Dedifferentiated amniotic fluid mesenchymal stem cell (primary cell): ENCODE measurements around the gene SPRED1.

Experiments used
- DNase-seq: peaks from one replicate; pipeline ENCODE4 v3.0.0-alpha.2; 2016; ENCODE audit errors: extremely low spot score

The SPRED1 gene

GRCh38 chr15:38281031-38281430 is 28.4 kb downstream of the SPRED1 start:
- no peak for DNase-seq

- no peak for DNase-seq
These were observed 30.4 kb downstream of the SPRED1 start for GRCh38 chr15:38283010-38283409.

- no peak for DNase-seq
These were observed 32.8 kb downstream of the SPRED1 start for GRCh38 chr15:38285456-38285855.

- DNase-seq, result no peak
These were observed 41.5 kb downstream of the SPRED1 start for GRCh38 chr15:38294126-38294525.

DNA sequence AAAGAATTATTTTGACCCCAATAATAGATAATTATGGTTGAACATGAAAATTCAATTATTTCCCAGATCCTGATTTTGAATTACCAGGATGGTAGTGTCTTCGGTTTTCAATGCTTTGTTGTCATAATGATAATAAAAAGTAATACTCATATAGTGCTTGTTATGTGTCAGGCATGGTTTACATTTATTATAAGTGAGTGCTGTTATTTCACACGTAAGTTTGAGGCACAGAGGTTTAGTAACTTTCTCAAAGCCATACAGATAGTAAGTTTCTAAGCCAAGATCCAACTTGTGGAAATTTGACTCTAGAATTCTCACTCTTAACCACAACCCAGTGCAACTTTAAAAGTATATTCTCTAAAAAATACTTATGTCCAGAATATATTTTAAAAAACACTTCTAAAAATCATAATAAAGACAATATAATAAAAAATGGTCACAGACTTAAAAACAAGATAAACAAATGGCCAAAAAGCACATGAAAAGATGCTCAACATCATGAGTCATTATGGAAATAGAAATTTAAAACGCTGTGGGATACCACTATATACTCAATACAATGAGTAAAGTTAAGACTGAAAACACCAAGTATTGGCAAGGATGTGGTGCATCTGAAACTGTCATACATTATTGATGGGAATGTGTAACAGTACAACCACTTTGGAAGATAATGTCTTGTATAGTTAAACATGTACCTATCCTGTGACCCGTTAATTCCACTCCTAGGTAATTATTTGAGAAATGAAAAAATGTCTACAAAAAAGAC is 45.2 kb downstream of the SPRED1 start:
- no peak for DNase-seq

- no peak for DNase-seq
These were observed 46.6 kb downstream of the SPRED1 start for GRCh38 chr15:38299216-38299615.

GRCh38 chr15:38300395-38300794 is 47.8 kb downstream of the SPRED1 start:
- DNase-seq, result no peak

- DNase-seq, result no peak
These were observed 51.8 kb downstream of the SPRED1 start for GRCh38 chr15:38304481-38304880.

DNA sequence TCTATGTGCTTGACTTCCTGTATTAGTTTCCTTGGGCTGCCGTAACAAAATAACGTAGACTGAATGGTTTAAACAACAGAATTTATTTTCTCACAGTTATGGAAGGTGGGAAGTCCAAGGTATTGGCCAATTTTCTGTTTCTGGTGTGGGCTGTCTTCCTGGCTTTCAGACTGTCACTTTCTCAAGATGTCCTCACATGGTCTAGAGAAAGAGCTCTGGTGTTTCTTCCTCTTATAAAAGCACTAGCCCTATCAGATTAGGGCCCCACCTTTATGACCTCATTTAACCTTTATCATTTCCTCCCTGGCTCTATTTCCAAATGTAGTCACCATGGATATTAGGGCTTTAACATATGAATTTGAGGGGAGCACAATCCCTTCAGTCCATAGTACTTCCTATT is 54.6 kb downstream of the SPRED1 start:
- no peak for DNase-seq

- no peak for DNase-seq
These were observed 55.4 kb downstream of the SPRED1 start for GRCh38 chr15:38307861-38308641.

DNA sequence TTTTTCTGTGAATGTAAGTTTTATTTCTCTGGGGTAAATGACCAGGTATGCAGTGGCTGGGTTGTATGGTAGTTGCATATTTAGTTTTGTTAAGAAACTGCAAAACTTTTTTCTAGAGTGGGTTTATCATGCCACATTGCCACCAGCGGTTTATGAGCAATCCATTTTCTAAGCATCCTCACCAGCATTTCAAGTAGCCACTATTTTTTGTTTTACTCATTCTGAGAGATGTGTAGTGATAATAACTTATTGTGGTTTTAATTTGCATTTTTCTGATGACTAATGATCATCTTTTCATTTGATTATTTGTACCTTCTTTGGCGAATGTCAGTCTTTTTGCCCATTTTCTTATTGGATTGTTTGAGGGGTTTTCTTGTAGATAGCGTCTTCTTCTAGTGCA is 56.2 kb downstream of the SPRED1 start:
- no peak for DNase-seq

GRCh38 chr15:38312190-38312589 is 59.6 kb downstream of the SPRED1 start:
- DNase-seq, result no peak

- DNase-seq, result no peak
These were observed 63.7 kb downstream of the SPRED1 start for GRCh38 chr15:38316311-38316710.

DNA sequence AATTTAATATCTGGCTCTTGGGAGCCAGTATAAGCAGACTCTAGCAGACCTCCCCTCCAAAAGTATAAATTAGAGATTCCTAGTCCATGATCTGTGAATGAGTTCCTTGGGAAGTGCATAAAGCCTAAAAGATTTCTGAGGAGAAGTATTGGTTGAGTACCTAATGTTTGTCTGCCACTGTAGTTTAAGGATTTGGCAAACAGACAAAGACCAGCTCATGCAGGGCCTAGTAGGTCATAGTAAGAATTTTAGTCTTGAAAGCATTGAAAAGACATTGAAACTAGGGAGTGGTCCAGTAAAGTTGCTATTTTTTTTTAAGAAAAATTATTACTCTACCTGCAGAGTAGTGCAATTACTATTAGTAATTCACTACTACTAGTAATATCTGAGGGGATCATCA is 67.5 kb downstream of the SPRED1 start:
- no peak for DNase-seq

DNA sequence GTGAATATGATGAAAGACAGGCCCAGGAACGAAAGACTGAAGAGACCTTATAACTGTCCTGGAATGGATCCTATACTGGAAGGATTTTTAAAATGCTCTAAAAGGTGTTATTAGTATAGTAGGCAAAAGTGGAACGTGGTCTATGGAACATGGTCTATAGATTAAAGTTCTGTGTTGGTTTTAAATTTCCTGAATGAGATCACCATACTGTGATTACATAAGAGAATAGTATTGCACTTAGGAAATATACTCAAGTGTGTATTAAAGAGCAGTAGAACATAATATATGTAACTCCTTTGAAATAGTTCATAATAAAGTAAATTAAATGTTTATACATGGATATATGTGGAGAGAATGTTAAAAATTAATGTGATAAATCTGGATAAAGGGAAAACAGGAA is 68.2 kb downstream of the SPRED1 start:
- DNase-seq, result no peak

- DNase-seq, result no peak
These were observed 71.3 kb downstream of the SPRED1 start for GRCh38 chr15:38323895-38324294.

GRCh38 chr15:38324939-38325647 is 72.5 kb downstream of the SPRED1 start:
- no peak for DNase-seq

- no peak for DNase-seq
These were observed 73.0 kb downstream of the SPRED1 start for GRCh38 chr15:38325648-38325990.

DNA sequence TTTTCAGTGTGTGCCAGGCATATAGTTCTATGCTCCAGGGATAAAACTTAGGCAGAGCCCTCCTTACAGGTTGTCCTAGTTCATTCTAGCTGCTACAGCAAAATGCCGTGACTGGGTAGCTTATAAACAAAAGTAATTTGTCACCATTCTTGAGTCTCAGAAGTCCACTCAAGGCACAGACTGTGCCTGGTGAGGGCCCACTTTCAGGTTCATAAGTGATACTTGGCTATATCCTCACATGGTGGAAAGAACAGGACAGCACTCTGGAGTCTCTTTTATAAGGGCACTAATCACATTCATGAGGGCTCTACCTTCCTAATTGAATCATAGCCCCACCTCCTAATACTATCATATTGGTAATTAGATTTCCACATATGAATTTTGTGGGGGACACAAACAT is 80.1 kb downstream of the SPRED1 start:
- DNase-seq, result no peak

DNA sequence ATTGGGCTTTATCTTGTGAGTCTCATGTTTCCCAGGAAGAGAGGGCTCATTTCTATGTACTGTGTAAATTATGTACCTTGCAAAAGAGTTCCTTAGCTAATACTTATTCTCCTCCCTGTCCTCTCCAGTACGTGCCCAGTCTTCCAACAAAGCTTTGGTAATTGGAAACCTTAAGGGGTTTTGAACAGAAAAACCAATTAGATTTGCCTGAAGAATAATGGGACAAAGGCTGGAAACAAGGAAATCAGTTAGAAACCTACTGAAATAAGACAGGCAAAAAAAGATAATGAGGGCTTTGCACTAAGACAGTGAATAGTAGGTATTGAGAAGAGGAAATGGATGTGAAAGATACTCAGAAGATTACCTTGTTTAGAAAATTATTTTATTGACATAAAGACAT is 82.5 kb downstream of the SPRED1 start:
- DNase-seq, result no peak

- DNase-seq, result no peak
These were observed 91.7 kb downstream of the SPRED1 start for GRCh38 chr15:38344351-38344750.

DNA sequence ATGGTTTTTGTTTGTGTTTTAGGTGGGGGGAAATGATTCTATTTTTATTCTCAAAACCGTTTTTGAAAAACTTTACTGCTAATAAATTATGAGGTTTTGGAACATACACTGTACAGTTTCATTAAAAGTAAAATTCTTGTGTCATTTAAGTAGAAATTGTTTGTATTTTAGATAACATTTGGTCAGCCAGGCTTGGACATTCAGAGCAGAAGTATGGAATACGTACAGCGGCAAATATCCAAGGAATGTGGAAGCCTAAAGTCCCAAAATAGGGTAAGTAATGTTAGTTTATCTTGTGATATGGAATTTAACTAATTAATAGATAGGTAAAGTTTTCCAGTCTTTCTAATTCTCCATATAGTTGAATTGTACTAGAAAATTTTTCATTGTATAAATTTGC is 96.6 kb downstream of the SPRED1 start:
- DNase-seq, result no peak

DNA sequence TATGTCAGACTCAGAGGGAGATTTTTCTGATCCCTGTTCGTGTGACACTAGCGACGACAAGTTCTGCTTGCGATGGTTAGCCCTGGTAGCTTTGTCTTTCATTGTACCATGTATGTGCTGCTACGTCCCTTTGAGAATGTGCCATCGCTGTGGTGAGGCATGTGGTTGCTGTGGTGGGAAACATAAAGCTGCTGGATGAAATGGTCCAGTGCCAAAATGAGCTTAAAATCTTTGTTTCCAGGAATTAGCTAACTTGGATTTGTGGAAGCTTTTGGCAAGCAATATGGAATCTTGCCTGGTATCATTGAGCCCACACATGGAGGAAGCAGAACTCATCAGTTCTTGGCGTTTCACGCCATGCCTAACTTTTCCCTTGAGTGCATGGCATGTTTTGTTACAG is 98.8 kb downstream of the SPRED1 start:
- no peak for DNase-seq
